GM19238 (cell line): Measurements from ENCODE around the gene FLOT1.
"Not testable (repeated sequence)": the region's sequence is repeated elsewhere in the genome, so short reads cannot be mapped to it uniquely, and the experiment has no call there.

ENCODE experiments used
- DNase-seq: peaks from one replicate; pipeline ENCODE4 v3.0.0; 2011; ENCODE audit warnings: low spot score; ENCODE audit not compliant: insufficient read length

The FLOT1 gene

GRCh38 chr6:30767944-30768301 lies 25.4 kb upstream of the FLOT1 start:
- DNase-seq = no peak

- DNase-seq = peak; percentile 60
Measured at GRCh38 chr6:30767158-30767943, 24.9 kb upstream of the FLOT1 start.

- no peak for DNase-seq
Measured at GRCh38 chr6:30766461-30767157, 24.1 kb upstream of the FLOT1 start.

GRCh38 chr6:30765495-30765894 lies 23.0 kb upstream of the FLOT1 start:
- not testable (repeated sequence) for DNase-seq

GRCh38 chr6:30764490-30765043 lies 22.1 kb upstream of the FLOT1 start:
- DNase-seq = not testable (repeated sequence)

GRCh38 chr6:30763618-30764489 lies 21.4 kb upstream of the FLOT1 start:
- DNase-seq = peak; percentile 54

- no peak for DNase-seq
Measured at GRCh38 chr6:30763155-30763617, 20.7 kb upstream of the FLOT1 start.

GRCh38 chr6:30761791-30762429 lies 19.4 kb upstream of the FLOT1 start:
- no peak for DNase-seq

GRCh38 chr6:30760549-30760948 lies 18.1 kb upstream of the FLOT1 start:
- DNase-seq = no peak

GRCh38 chr6:30759575-30760239 lies 17.2 kb upstream of the FLOT1 start:
- no peak for DNase-seq

GRCh38 chr6:30757261-30757904 lies 14.9 kb upstream of the FLOT1 start:
- no peak for DNase-seq

- DNase-seq = not testable (repeated sequence)
Measured at GRCh38 chr6:30756405-30757003, 14.0 kb upstream of the FLOT1 start.

- no peak for DNase-seq
Measured at GRCh38 chr6:30754631-30755030, 12.1 kb upstream of the FLOT1 start.

- DNase-seq = no peak
Measured at GRCh38 chr6:30752157-30752927, 9.9 kb upstream of the FLOT1 start.

GRCh38 chr6:30750379-30750668 lies 7.8 kb upstream of the FLOT1 start:
- DNase-seq = no peak

GRCh38 chr6:30749554-30750378 lies 7.3 kb upstream of the FLOT1 start:
- DNase-seq = no peak

GRCh38 chr6:30748851-30749540 lies 6.5 kb upstream of the FLOT1 start:
- DNase-seq = no peak
